SK-N-MC (cell line): ENCODE data around the gene TMEM141.
"Not testable (repeated sequence)": the region's sequence is repeated elsewhere in the genome, so short reads cannot be mapped to it uniquely, and the experiment has no call there.

Experiments
- DNase-seq: peaks from one replicate; pipeline ENCODE4 v3.0.0-alpha.2; 2011; ENCODE audit warnings: low read depth, low spot score
- H3K27ac ChIP-seq: fragments of 200-600 bp; sonication (generic); 2 replicates; pipeline ENCODE4 v1.5.1; 2016; ENCODE audit warnings: mixed run types
- H3K36me3 ChIP-seq: fragments of 200-600 bp; sonication (generic); 2 replicates; pipeline ENCODE4 v1.6.1; 2017; ENCODE audit warnings: antibody characterized with exemption, low read length, mixed read lengths; ENCODE audit not compliant: insufficient read depth
- H3K4me3 ChIP-seq: fragments of 200-600 bp; sonication (generic); 2 replicates; pipeline ENCODE4 v1.5.1; 2016
- H3K9ac ChIP-seq: fragments of 200-600 bp; sonication (generic); 2 replicates; pipeline ENCODE4 v1.8.0; 2017; ENCODE audit warnings: mixed run types, mixed read lengths; ENCODE audit not compliant: insufficient read length
- H3K9me3 ChIP-seq: fragments of 200-600 bp; sonication (generic); 2 replicates; pipeline ENCODE4 v1.6.1; 2017; ENCODE audit warnings: low read depth, mild to moderate bottlenecking, antibody characterized with exemption, low read length, moderate library complexity, mixed read lengths
- EZH2 ChIP-seq: fragments of 200-600 bp; sonication (generic); IDR thresholded peaks from one replicate; pipeline ENCODE4 v1.6.1; 2017; ENCODE audit warnings: antibody characterized with exemption
- FOXP2 ChIP-seq: optimal IDR thresholded peaks from 2 replicates; pipeline ENCODE3; 2011; ENCODE audit warnings: mild to moderate bottlenecking, moderate library complexity; ENCODE audit not compliant: insufficient read depth; ENCODE audit errors: extremely low read length, control extremely low read depth
- POLR2AphosphoS5 ChIP-seq: IDR thresholded peaks from 2 replicates; pipeline ENCODE4 v1.6.1; 2012; ENCODE audit warnings: mild to moderate bottlenecking, low read depth, low read length, borderline replicate concordance

The TMEM141 gene

DNA sequence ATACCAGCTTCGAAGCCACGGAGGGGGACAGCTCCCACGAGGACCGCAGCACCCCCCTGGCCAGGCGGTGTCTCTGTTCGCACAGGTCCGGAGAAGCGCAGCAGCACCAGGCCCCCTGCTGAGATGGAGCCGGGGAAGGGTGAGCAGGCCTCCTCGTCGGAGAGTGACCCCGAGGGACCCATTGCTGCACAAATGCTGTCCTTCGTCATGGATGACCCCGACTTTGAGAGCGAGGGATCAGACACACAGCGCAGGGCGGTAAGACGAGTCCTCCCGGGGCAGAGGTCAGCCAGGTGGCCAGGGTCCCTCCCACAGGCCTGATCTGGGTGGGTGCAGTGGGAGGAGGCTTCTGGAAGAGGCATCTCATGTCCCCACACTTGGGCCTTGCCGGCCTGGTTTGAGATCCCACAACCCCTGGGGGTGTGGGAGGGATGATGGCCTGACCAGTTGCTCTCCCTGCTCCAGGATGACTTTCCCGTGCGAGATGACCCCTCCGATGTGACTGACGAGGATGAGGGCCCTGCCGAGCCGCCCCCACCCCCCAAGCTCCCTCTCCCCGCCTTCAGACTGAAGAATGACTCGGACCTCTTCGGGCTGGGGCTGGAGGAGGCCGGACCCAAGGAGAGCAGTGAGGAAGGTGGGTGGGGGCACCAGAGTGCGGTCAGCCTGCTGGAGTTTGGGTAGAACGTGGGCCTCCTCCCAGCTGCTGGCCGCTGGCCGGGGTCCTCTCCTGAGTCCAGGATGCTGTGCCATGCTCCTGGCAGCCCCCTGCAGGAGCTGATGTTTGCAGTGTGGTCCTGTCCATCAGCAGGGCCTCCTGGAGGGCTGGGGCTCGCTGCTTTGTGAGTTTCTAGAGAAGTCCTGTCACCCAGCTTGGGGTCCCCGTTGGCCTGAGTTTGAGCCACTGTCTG, 48.3 kb downstream of the TMEM141 start:
- TF ChIP-seq EZH2 (no peak), FOXP2 (no peak), POLR2AphosphoS5 (no peak)
- no peaks in the 10 kb centered on the region for H3K9me3 ChIP-seq
- no peaks in the 10 kb centered on the region; the same call in 1 of the 2 replicates for H3K36me3 ChIP-seq
- DNase-seq = no peak
- no peak overlapping the region for H3K4me3 ChIP-seq
- no peak overlapping the region for H3K9ac ChIP-seq
- peak overlapping the region; percentile 79; the same call in 1 of the 2 replicates for H3K27ac ChIP-seq

DNA sequence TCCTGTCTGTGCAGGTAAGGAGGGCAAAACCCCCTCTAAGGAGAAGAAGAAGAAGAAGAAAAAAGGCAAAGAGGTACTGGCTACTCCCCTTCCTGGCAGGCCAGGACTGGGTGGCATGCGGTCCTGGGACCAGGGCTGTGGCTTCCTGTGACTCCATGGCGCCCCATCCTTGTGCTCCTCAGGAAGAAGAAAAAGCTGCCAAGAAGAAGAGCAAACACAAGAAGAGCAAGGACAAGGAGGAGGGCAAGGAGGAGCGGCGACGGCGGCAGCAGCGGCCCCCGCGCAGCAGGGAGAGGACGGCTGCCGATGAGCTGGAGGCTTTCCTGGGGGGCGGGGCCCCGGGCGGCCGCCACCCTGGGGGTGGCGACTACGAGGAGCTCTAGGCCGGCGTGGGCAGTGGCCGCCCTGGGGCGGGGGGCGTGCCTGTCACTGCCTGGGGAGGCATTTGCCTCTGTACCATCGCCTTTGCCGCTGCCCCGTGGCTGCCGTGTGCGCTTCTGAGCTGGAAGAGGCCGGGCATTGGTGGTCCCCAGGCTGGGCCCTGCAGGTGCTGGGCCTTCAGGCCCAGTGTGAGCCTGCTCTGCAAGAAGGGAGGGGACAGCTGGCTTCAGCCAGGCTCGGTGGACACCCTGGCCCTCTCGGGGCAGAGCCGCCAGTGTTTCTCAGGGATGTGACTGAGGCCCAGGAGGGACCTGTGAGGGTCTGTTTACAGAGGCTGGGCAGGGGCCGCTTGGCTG, 49.2 kb downstream of the TMEM141 start:
- no peak overlapping the region for H3K9ac ChIP-seq
- H3K27ac ChIP-seq = peak overlapping the region; percentile 79

DNA sequence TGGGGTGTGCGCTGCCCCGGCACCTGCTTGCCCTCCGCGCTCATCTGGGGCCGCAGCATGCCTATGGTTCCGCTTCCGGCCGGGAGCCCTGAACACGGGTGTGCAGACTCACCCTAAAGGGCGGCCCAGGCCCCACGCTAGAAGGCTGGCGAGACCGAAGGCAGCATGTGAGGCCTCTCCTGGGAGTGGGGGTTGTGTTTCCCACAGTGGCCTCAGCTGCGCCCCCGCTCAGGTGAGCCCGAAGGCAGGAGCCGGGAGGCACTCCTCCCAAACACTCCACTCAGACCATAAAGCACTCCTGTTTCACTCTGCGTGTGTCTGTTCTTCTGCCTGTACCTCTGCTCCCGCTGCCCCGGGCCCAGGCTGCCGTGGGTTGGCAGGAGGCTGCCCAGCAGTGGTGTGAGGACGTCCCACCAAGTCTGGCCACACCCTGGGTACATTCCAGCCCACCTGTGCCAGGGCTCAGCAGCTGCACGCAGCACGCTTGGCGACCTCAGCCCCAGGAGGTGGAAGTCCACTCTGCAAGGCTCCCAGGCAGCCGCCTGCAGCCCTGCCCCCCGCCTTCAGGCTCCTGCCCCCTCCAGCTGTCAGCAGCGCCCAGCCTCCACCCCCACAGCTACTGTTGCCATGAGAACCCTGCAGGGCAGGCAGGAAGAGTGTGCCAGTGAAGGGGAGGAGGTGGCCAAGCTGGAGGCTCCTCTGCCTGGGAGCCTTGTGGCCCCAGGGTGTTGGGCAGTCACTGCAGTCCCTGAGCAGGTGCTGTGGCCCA, 49.9 kb downstream of the TMEM141 start:
- peak overlapping the region; percentile 79 for H3K27ac ChIP-seq
- no peak overlapping the region for H3K9ac ChIP-seq
- H3K9me3 ChIP-seq = no peaks in the 10 kb centered on the region
- no peak for TF ChIP-seq FOXP2
- no peak; the same call in 1 of the 2 replicates for TF ChIP-seq POLR2AphosphoS5
- TF ChIP-seq EZH2 = no peak
- peak overlapping the region; percentile 38; the same call in 1 of the 2 replicates for H3K4me3 ChIP-seq
- DNase-seq = no peak
- no peaks in the 10 kb centered on the region; the same call in 1 of the 2 replicates for H3K36me3 ChIP-seq

More for the DNA sequence above, 49.2 kb downstream of the TMEM141 start:
- no peaks in the 10 kb centered on the region; the same call in 1 of the 2 replicates for H3K36me3 ChIP-seq
- no peak for DNase-seq
- H3K9me3 ChIP-seq = no peaks in the 10 kb centered on the region
- TF ChIP-seq EZH2 (no peak), FOXP2 (no peak), POLR2AphosphoS5 (no peak; the same call in none of the 2 replicates)
- H3K4me3 ChIP-seq = no peak overlapping the region

DNA sequence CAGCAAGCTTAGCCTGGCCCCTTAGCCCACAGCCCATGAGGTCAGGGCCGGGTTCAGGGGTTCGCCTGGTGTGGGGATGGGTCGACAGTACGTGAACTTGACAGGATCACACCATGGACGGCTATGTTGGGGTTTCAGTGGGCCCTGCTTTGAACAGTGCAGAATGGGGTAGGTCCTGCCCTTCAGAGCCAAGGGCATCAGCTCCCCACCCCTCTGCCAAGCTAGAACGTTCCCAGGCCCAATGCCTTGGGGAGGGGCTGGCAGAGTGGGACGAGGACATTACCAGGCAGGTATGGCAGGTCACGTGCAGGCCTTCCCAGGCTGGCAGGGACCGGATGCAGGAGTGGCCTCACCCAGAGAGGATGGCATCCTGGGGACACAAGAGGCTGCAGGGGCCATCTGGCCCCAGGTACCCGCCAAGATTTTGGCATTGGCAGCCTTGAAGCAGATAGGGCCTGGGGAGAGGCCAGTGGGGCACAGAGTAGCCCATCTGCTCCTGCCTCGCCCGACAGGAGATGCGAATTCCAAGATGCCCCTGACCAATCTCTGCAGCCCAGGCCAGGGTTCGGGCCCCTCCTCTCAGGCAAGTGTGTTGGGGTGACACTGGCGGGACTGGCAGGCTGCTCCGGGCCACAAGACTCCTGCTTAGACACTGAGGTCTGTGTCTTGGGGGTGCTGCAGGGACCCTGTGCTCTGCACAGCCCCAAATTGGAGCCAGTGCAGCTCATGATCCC, 50.7 kb downstream of the TMEM141 start:
- H3K4me3 ChIP-seq = peak overlapping the region; percentile 38; the same call in 1 of the 2 replicates
- not testable (repeated sequence) for DNase-seq, H3K36me3 ChIP-seq, H3K27ac ChIP-seq, H3K9me3 ChIP-seq, H3K9ac ChIP-seq

DNA sequence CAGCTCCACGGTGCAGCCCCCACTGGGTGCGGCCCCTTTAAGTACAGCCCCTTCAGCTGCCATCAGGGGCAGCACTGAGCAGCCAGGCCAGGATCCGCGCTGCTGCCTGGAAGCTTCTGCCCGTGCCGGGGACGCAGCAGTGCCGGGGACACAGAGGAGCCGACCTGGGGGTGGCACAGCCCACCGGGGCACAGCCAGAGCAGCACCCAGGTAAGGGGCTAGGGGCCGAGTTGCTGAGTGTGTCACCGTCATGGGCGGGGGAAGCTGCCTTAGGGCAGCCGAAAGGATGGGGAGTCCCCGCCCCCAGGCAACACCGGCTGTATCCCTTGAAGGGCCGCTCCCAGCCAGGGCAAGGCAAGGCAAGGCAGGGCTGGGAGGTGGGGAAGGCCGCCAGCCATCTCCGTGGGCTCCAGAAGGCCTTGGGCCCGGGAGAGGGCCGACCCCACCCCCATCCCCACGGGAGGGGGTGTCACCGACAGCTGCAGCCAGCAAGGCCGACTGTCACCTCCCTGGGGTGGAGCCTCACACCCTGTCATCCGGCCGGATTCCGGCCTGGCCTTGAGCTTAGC, 51.3 kb downstream of the TMEM141 start, which contains the start of gene AJM1:
Gene AJM1 (plus strand): TSS at position 99 of the 569 bp plus-strand sequence. CDS start 1,937 bp downstream, outside the sequence.
- DNase-seq, H3K27ac ChIP-seq, H3K36me3 ChIP-seq, H3K9ac ChIP-seq, H3K9me3 ChIP-seq: not testable (repeated sequence)
- H3K4me3 ChIP-seq = peak within 1 kb of the TSS; percentile 63
